ENCODE results near the gene PDE6C. TPM values are rescaled to one million over a fixed set of nuclear protein-coding genes. Genes with fewer than 3 reads are reported as not detected.

Gene PDE6C
- total RNA-seq, 1 donor from 2014 or later: not detected

GRCh38 chr10:93666030-93666429 lies 53.7 kb downstream of the PDE6C start:
- Histone ChIP-seq H3K9me3 (ENCODE audit: insufficient read depth, low read depth, low read length) (no peaks in the 10 kb centered on the region), H3K27me3 (ENCODE audit: insufficient read depth, low read length) (no peaks in the 10 kb centered on the region), H3K4me2 (ENCODE audit: low read length) (no peak overlapping the region), H3K9ac (ENCODE audit: low read length) (no peak overlapping the region), H3K36me3 (ENCODE audit: insufficient read depth, low read length) (peaks cover 29% of the 10 kb centered on the region), H3K27ac (ENCODE audit: low read depth, low read length) (no peak overlapping the region), H3K79me2 (ENCODE audit: insufficient read depth, low read length) (no peaks in the 10 kb centered on the region), H4K20me1 (ENCODE audit: insufficient read depth, low read length) (no peaks in the 10 kb centered on the region), H3K4me1 (ENCODE audit: insufficient read depth, low read length) (no peaks in the 10 kb centered on the region), H2AFZ (ENCODE audit: low read depth, low read length) (no peak overlapping the region), H3K4me3 (ENCODE audit: insufficient read depth, low read depth, low read length) (no peak overlapping the region)
- DNase-seq (ENCODE audit: low read depth) (no peak), FAIRE-seq (no peak)
- no peaks in the 10 kb centered on the region for H3K27me3 Mint-ChIP-seq (ENCODE audit: low read depth, unreplicated experiment)
- H3K27ac Mint-ChIP-seq (ENCODE audit: unreplicated experiment): no peak overlapping the region
- H3K4me3 Mint-ChIP-seq (ENCODE audit: unreplicated experiment): no peak overlapping the region
- TF ChIP-seq EZH2 (IDR thresholded peaks at IDR 0.05; ENCODE audit: insufficient read depth, low read length) (no peak), CTCF (IDR thresholded peaks at IDR 0.05; ENCODE audit: insufficient read depth, low read depth, low read length) (no peak)
- H3K36me3 Mint-ChIP-seq (ENCODE audit: low read depth, unreplicated experiment): peaks cover 5% of the 10 kb centered on the region
- no peaks in the 10 kb centered on the region for H3K4me1 Mint-ChIP-seq (ENCODE audit: low read depth, unreplicated experiment)
- no peaks in the 10 kb centered on the region for H3K9me3 Mint-ChIP-seq (ENCODE audit: unreplicated experiment)

GRCh38 chr10:93667795-93668194 lies 55.5 kb downstream of the PDE6C start:
- Mint-ChIP-seq H3K4me1 (ENCODE audit: low read depth, unreplicated experiment) (no peaks in the 10 kb centered on the region), H3K9me3 (ENCODE audit: unreplicated experiment) (no peaks in the 10 kb centered on the region), H3K27me3 (ENCODE audit: low read depth, unreplicated experiment) (no peaks in the 10 kb centered on the region)

More at GRCh38 chr10:93667795-93668194, 55.5 kb downstream of the PDE6C start:
- peaks cover 5% of the 10 kb centered on the region for H3K36me3 Mint-ChIP-seq (ENCODE audit: low read depth, unreplicated experiment)
- no peak overlapping the region for H3K4me3 ChIP-seq (ENCODE audit: insufficient read depth, low read depth, low read length)
- no peaks in the 10 kb centered on the region for H4K20me1 ChIP-seq (ENCODE audit: insufficient read depth, low read length)
- H3K9me3 ChIP-seq (ENCODE audit: insufficient read depth, low read depth, low read length): no peaks in the 10 kb centered on the region
- no peaks in the 10 kb centered on the region for H3K4me1 ChIP-seq (ENCODE audit: insufficient read depth, low read length)
- peaks cover 33% of the 10 kb centered on the region for H3K36me3 ChIP-seq (ENCODE audit: insufficient read depth, low read length)
- no peak for TF ChIP-seq EZH2 (IDR thresholded peaks at IDR 0.05; ENCODE audit: insufficient read depth, low read length)
- TF ChIP-seq CTCF (IDR thresholded peaks at IDR 0.05; ENCODE audit: insufficient read depth, low read depth, low read length): no peak
- no peak overlapping the region for H3K4me3 Mint-ChIP-seq (ENCODE audit: unreplicated experiment)
- no peak overlapping the region for H3K4me2 ChIP-seq (ENCODE audit: low read length)
- H3K9ac ChIP-seq (ENCODE audit: low read length): no peak overlapping the region
- no peak overlapping the region for H2AFZ ChIP-seq (ENCODE audit: low read depth, low read length)
- FAIRE-seq (no peak), DNase-seq (ENCODE audit: low read depth) (no peak)
- no peaks in the 10 kb centered on the region for H3K27me3 ChIP-seq (ENCODE audit: insufficient read depth, low read length)
- H3K27ac ChIP-seq (ENCODE audit: low read depth, low read length): no peak overlapping the region
- no peak overlapping the region for H3K27ac Mint-ChIP-seq (ENCODE audit: unreplicated experiment)
- no peaks in the 10 kb centered on the region for H3K79me2 ChIP-seq (ENCODE audit: insufficient read depth, low read length)
